Endothelial cell of umbilical vein (primary cell): ENCODE data around the gene SLC25A15. TPM values are rescaled to one million over a fixed set of nuclear protein-coding genes. Genes with fewer than 3 reads are reported as not detected.

Source experiments
- BruUV-seq: library from RNA; stranded (reverse); fragments of 400-500 nt; replicated peaks from 2 replicates; lab custom pipeline; 2021; lab: Mats Ljungman, UMichigan
- CTCF ChIA-PET: fragments of 300-600, 350-600 bp; sonication (Branson Sonifier 250); formaldehyde crosslinking; loops from one replicate; lab custom pipeline; 2021; ENCODE audit warnings: antibody characterized with exemption, inconsistent platforms; lab: Charles Lee
- POLR2A ChIA-PET: fragments of 300-600, 350-600 bp; sonication (Branson Sonifier 250); formaldehyde crosslinking; loops from one replicate; lab custom pipeline; 2021; ENCODE audit warnings: antibody characterized with exemption, inconsistent platforms; lab: Charles Lee
- DNase-seq: peaks from one replicate; pipeline ENCODE4 v3.0.0-alpha.2; 2011; ENCODE audit warnings: low read depth, low spot score
- FAIRE-seq: peaks from 2 replicates; lab custom pipeline; 2011; peaks lifted over from hg19 to GRCh38; lab: Jason Lieb, UNC
- H2AFZ ChIP-seq: 2 replicates; pipeline ENCODE4 v1.6.0; 2012; ENCODE audit warnings: low read depth, low read length, control low read depth, inconsistent platforms
- H3K27ac ChIP-seq: 2 replicates; pipeline ENCODE4 v1.5.1; 2011; ENCODE audit warnings: low read depth, mild to moderate bottlenecking, control low read depth, low read length, moderate library complexity; ENCODE audit not compliant: insufficient read depth
- H3K27me3 ChIP-seq, 2 experiments: 2 replicates each; pipeline versions ENCODE4 v1.6.0 to v1.6.1; 2011; ENCODE audit warnings: low read length in 2 of 2, mixed read lengths in 1 of 2; ENCODE audit not compliant: control insufficient read depth in 2 of 2, insufficient read depth in 2 of 2
- H3K36me3 ChIP-seq, 2 experiments: 2 replicates in 1 of 2; 3 replicates in 1 of 2; pipeline ENCODE4 v1.5.1; 2011; ENCODE audit warnings: low read length in 2 of 2, mild to moderate bottlenecking in 1 of 2, moderate library complexity in 1 of 2; ENCODE audit not compliant: control insufficient read depth in 2 of 2, insufficient read depth in 2 of 2; ENCODE audit errors: extremely low read depth in 1 of 2
- H3K4me1 ChIP-seq: 3 replicates; pipeline ENCODE4 v1.5.1; 2011; ENCODE audit warnings: mild to moderate bottlenecking, low read length; ENCODE audit not compliant: control insufficient read depth, insufficient read depth; ENCODE audit errors: extremely low read depth
- H3K4me2 ChIP-seq: 2 replicates; pipeline ENCODE4 v1.6.1; 2011; ENCODE audit warnings: low read length, control low read depth, mixed read lengths; ENCODE audit not compliant: insufficient read depth
- H3K4me3 ChIP-seq, 3 experiments: fragments of 200-600 bp in 1 of 3; sonication (generic), shearing (Covaris generic) in 1 of 3; replicated peaks in 1 of 3; 2 replicates each; pipeline ENCODE4 v1.5.1; 2011 to 2016; ENCODE audit warnings: control low read depth in 3 of 3, low read length in 3 of 3, mild to moderate bottlenecking in 2 of 3, inconsistent platforms in 1 of 3, low read depth in 1 of 3, moderate library complexity in 1 of 3; ENCODE audit not compliant: insufficient read depth in 1 of 3
- H3K79me2 ChIP-seq: 2 replicates; pipeline ENCODE4 v1.6.0; 2012; ENCODE audit warnings: low read length, inconsistent platforms; ENCODE audit not compliant: control insufficient read depth, insufficient read depth
- H3K9ac ChIP-seq: replicated peaks from 2 replicates; pipeline ENCODE3; 2011; ENCODE audit warnings: low read length, control low read depth; ENCODE audit not compliant: insufficient read depth; ENCODE audit errors: extremely low read depth
- H3K9me1 ChIP-seq: replicated peaks from 3 replicates; pipeline ENCODE4 v1.6.0; 2011; ENCODE audit warnings: mild to moderate bottlenecking, low read length; ENCODE audit not compliant: control insufficient read depth, insufficient read depth; ENCODE audit errors: extremely low read depth
- H3K9me3 ChIP-seq: replicated peaks from 2 replicates; pipeline ENCODE4 v1.5.1; 2012; ENCODE audit warnings: low read length, inconsistent platforms; ENCODE audit not compliant: control insufficient read depth, insufficient read depth
- H4K20me1 ChIP-seq: replicated peaks from 2 replicates; pipeline ENCODE3; 2011; ENCODE audit warnings: mild to moderate bottlenecking, low read length; ENCODE audit not compliant: control insufficient read depth, insufficient read depth; ENCODE audit errors: extremely low read depth
- EZH2 ChIP-seq: IDR thresholded peaks from 2 replicates; pipeline ENCODE4 v1.6.1; 2012; ENCODE audit warnings: borderline replicate concordance, low read depth, mild to moderate bottlenecking, moderate library complexity, low read length, inconsistent platforms; ENCODE audit not compliant: severe bottlenecking
- FOS ChIP-seq: IDR thresholded peaks from 2 replicates; pipeline ENCODE4 v1.6.1; 2011; ENCODE audit warnings: mild to moderate bottlenecking, low read length, moderate library complexity, borderline replicate concordance; ENCODE audit not compliant: insufficient read depth
- JUN ChIP-seq: IDR thresholded peaks from 2 replicates; pipeline ENCODE4 v1.6.1; 2011; ENCODE audit warnings: borderline replicate concordance, low read depth; ENCODE audit not compliant: insufficient read length, insufficient read depth
- POLR2A ChIP-seq: IDR thresholded peaks from 2 replicates; pipeline ENCODE4 v1.6.1; 2012; ENCODE audit warnings: low read depth, mild to moderate bottlenecking, control low read depth, low read length
- POLR2AphosphoS5 ChIP-seq: IDR thresholded peaks from 2 replicates; pipeline ENCODE4 v1.6.1; 2012; ENCODE audit warnings: low read depth, mild to moderate bottlenecking, control low read depth, low read length, moderate library complexity; ENCODE audit not compliant: insufficient read depth
- dilution Hi-C: fragments of 300-500 bp; cut with MboI; formaldehyde crosslinking; loops from one replicate; pipeline ENCODE4 v1.15.0; 2019; ENCODE audit warnings: low sequenced_read_pairs; ENCODE audit not compliant: extremely low pct_ligation_motif_present
- intact Hi-C: fragments of 100-400 bp; cut with micrococcal nuclease; formaldehyde crosslinking; loops from one replicate; pipeline ENCODE4 v1.10.0; 2022
- polyA plus RNA-seq, 4 experiments: library from polyadenylated mRNA; depleted of rRNA in 3 of 4; stranded (reverse) in 3 of 4; unstranded in 1 of 4; fragments of >200 nt; gene quantifications; 2 replicates each; pipeline versions ENCODE4 v1.2.1 to v1.2.3, GENCODE V29; 2011 to 2012; ENCODE audit warnings: missing spikeins in 1 of 4
- total RNA-seq: library from RNA; stranded (reverse); gene quantifications from 2 replicates; pipeline ENCODE4 v1.2.3, GENCODE V29; 2021
- TF ChIP-seq, protein P1 (sequence below): IDR thresholded peaks from 2 replicates; pipeline ENCODE4 v1.6.1; 2011; ENCODE audit not compliant: insufficient read depth, insufficient read length
- TF ChIP-seq, protein P2 (sequence below), 2 donors: IDR thresholded peaks; 1 replicate in 1 of 2; 2 replicates in 1 of 2; pipeline ENCODE4 v1.5.1; 2011; ENCODE audit warnings: low read length in 2 of 2, mild to moderate bottlenecking in 2 of 2, moderate library complexity in 2 of 2, control low read depth in 1 of 2, inconsistent platforms in 1 of 2, low read depth in 1 of 2; ENCODE audit not compliant: insufficient read depth in 1 of 2; ENCODE audit errors: extremely low read depth in 1 of 2

SLC25A15 gene
- total and polyA plus RNA-seq, 2 donors (not counting 3 experiments of a cell fraction or from before 2014, with no cell fraction given), result 6.8 to 11.5 TPM

DNA sequence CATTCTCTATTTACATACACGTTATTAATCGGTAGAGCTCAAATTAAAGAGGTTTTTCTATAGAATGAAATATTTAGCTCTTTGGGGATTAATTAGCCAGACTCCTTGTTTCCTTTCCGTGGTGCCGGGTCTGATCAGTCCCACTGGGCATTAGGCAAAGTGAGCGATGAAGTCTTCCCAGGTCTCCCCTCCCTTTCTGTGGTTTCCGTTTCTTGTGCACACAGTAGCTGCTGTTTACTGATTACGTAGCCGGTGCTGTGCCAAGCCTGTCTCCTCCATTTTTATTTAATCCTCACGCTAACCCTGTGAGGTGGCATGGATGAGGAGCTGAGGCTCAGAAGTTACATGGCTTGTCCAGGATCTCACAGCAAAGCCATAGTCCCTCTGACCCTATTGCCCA lies 9.0 kb downstream of the SLC25A15 start:
- BruUV-seq, result no TSS peak
- no peak overlapping the region for H2AFZ ChIP-seq
- FAIRE-seq (no peak), DNase-seq (no peak)
- H4K20me1 ChIP-seq, result no peaks in the 10 kb centered on the region
- no peaks in the 10 kb centered on the region for H3K4me1 ChIP-seq
- no peaks in the 10 kb centered on the region for H3K9me1 ChIP-seq
- intact Hi-C loops, result no loop called here
- dilution Hi-C loops, result no loop called here
- TF ChIP-seq, protein P1, sequence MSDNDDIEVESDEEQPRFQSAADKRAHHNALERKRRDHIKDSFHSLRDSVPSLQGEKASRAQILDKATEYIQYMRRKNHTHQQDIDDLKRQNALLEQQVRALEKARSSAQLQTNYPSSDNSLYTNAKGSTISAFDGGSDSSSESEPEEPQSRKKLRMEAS, result no peak
- H3K4me3 ChIP-seq, result no peak overlapping the region
- no peak overlapping the region for H3K27ac ChIP-seq
- ChIA-PET POLR2A (no interaction called here), CTCF (interaction anchor here (0.8 to 1.0 kb wide), 2 partner anchors 9 to 16 kb away, joined by 3 to 4 read pairs; partner anchors contain the start of gene SLC25A15)
- H3K36me3 ChIP-seq, result peaks cover 0 to 7% of the 10 kb centered on the region in 2 experiments
- H3K27me3 ChIP-seq, result no peaks in the 10 kb centered on the region
- no peaks in the 10 kb centered on the region for H3K9me3 ChIP-seq
- no peaks in the 10 kb centered on the region for H3K79me2 ChIP-seq
- H3K9ac ChIP-seq, result no peak overlapping the region
- H3K4me2 ChIP-seq, result no peak overlapping the region

DNA sequence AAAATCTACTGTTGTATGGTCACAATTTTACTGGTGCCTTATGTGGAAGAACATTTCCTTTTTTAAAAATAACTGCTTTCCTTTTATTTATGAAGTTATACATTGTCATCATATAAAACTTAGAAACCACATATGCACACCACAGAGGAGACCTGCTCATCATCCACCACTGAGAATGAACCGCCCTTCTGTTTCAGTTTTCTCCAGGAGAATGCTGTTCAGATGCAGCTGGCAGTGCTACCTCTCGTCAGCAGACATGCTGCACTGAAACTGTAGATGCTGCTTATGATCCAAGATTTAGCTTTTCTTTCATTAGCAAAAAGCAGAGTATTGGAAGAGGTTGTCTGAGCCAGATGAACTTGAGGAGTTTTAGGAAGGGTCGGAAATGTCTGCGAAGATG lies 10.1 kb downstream of the SLC25A15 start:
- H3K4me1 ChIP-seq, result no peaks in the 10 kb centered on the region
- H3K9ac ChIP-seq, result no peak overlapping the region
- FAIRE-seq (no peak), DNase-seq (no peak)
- H3K9me3 ChIP-seq, result no peaks in the 10 kb centered on the region
- H3K36me3 ChIP-seq, result peaks cover 0 to 7% of the 10 kb centered on the region in 2 experiments
- no peak overlapping the region for H3K4me3 ChIP-seq
- no peaks in the 10 kb centered on the region for H3K27me3 ChIP-seq
- POLR2A ChIA-PET, result no interaction called here
- no TSS peak for BruUV-seq
- H3K27ac ChIP-seq, result no peak overlapping the region
- CTCF ChIA-PET, result interaction anchor here (0.9 to 1.0 kb wide), 2 partner anchors 14 to 22 kb away, joined by 3 read pairs; no protein-coding TSS in a partner anchor
- no peaks in the 10 kb centered on the region for H3K9me1 ChIP-seq
- TF ChIP-seq EZH2 (no peak), POLR2AphosphoS5 (no peak), POLR2A (no peak), JUN (no peak), FOS (no peak)
- TF ChIP-seq, protein P2, sequence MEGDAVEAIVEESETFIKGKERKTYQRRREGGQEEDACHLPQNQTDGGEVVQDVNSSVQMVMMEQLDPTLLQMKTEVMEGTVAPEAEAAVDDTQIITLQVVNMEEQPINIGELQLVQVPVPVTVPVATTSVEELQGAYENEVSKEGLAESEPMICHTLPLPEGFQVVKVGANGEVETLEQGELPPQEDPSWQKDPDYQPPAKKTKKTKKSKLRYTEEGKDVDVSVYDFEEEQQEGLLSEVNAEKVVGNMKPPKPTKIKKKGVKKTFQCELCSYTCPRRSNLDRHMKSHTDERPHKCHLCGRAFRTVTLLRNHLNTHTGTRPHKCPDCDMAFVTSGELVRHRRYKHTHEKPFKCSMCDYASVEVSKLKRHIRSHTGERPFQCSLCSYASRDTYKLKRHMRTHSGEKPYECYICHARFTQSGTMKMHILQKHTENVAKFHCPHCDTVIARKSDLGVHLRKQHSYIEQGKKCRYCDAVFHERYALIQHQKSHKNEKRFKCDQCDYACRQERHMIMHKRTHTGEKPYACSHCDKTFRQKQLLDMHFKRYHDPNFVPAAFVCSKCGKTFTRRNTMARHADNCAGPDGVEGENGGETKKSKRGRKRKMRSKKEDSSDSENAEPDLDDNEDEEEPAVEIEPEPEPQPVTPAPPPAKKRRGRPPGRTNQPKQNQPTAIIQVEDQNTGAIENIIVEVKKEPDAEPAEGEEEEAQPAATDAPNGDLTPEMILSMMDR (IDR thresholded peaks at IDR 0.05; ENCODE audit: extremely low read depth in 1 of 2, insufficient read depth in 1 of 2, low read depth in 1 of 2, low read length in 2 of 2), result no peak
- TF ChIP-seq, protein P1, result no peak
- no peak overlapping the region for H3K4me2 ChIP-seq
- no peaks in the 10 kb centered on the region for H3K79me2 ChIP-seq
- H2AFZ ChIP-seq, result no peak overlapping the region
- H4K20me1 ChIP-seq, result no peaks in the 10 kb centered on the region
- dilution Hi-C loops (no loop called here), intact Hi-C loops (no loop called here)
